Measurements from ENCODE around the gene OGFRL1. TPM values are rescaled to one million over a fixed set of nuclear protein-coding genes. Genes with fewer than 3 reads are reported as not detected.

OGFRL1 gene
- total RNA-seq, 1 donor from 2014 or later, result 6.0 TPM

- H3K9me3 Mint-ChIP-seq, result no peaks in the 10 kb centered on the region
- no peak overlapping the region for H3K4me3 Mint-ChIP-seq
- peaks cover 17% of the 10 kb centered on the region for H3K4me1 Mint-ChIP-seq (ENCODE audit: unreplicated experiment)
- no peak for TF ChIP-seq CTCF (conservative IDR thresholded peaks at IDR 0.05)
- peaks cover 4% of the 10 kb centered on the region for H3K36me3 Mint-ChIP-seq
- no peak for DNase-seq (ENCODE audit: extremely low spot score, unreplicated experiment)
- no peak overlapping the region for H3K27ac Mint-ChIP-seq
- H3K27me3 Mint-ChIP-seq, result peaks cover 11% of the 10 kb centered on the region
Observed at GRCh38 chr6:71349976-71350615, 61.5 kb downstream of the OGFRL1 start.

- no peak for DNase-seq (ENCODE audit: extremely low spot score, unreplicated experiment)
- no peak overlapping the region for H3K4me3 Mint-ChIP-seq
Observed at GRCh38 chr6:71351190-71351589, 62.6 kb downstream of the OGFRL1 start.

More at GRCh38 chr6:71351190-71351589, 62.6 kb downstream of the OGFRL1 start:
- Mint-ChIP-seq H3K27me3 (peaks cover 8% of the 10 kb centered on the region), H3K27ac (no peak overlapping the region), H3K9me3 (peaks cover 5% of the 10 kb centered on the region), H3K4me1 (ENCODE audit: unreplicated experiment) (peaks cover 17% of the 10 kb centered on the region), H3K36me3 (peaks cover 4% of the 10 kb centered on the region)
- no peak for TF ChIP-seq CTCF (conservative IDR thresholded peaks at IDR 0.05)

Measured in type B pancreatic cell (in vitro differentiated cells).